NCI-H446 treated with DMSO at 0.1 percent for 48 hours (cell line): ENCODE results near the gene ADAMTSL4.
"Not testable (repeated sequence)": the region's sequence is repeated elsewhere in the genome, so short reads cannot be mapped to it uniquely, and the experiment has no call there.

Experiments
- DNase-seq: peaks from one replicate; lab custom pipeline; 2025; lab: John Stamatoyannopoulos, UW

Gene ADAMTSL4

GRCh38 chr1:150596095-150596892 is 47.1 kb downstream of the ADAMTSL4 start:
- no peak for DNase-seq

DNA sequence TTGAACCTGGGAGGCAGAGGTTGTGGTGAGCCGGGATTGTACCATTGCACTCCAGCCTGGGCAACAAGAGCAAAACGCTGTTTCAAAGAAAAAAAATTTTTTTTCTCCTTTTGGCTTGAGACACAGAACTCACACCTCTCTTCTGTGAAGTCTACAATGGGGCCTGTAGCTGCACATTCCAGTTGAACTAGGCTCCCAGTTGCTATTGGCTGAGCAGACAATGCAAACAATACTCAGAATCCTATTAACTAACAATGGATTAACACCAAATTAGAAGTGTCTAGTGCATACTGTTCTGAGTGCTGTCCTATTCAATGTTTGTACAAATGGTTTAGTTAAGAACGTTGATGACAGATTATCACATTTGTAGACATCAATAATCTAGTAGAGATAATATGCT is 47.8 kb downstream of the ADAMTSL4 start:
- DNase-seq: no peak

DNA sequence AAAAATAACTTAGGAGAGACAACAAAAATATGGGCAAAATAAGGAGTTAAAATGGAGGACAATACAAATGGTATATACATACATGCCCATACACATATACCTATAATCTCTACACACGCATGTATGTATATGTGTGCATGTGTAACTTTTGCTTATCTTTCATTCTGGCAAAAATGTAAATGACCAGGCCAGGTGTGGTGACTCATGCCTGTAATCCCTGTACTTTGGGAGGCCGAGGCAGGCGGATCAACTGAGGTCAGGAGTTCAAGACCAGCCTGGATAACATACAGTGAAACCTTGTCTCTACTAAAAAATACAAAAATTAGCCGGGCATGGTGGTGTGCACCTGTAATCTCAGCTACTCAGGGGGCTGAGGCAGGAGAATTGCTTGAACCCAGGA is 49.1 kb downstream of the ADAMTSL4 start:
- not testable (repeated sequence) for DNase-seq

- DNase-seq: no peak
These were observed 52.3 kb downstream of the ADAMTSL4 start for GRCh38 chr1:150601540-150601939.

DNA sequence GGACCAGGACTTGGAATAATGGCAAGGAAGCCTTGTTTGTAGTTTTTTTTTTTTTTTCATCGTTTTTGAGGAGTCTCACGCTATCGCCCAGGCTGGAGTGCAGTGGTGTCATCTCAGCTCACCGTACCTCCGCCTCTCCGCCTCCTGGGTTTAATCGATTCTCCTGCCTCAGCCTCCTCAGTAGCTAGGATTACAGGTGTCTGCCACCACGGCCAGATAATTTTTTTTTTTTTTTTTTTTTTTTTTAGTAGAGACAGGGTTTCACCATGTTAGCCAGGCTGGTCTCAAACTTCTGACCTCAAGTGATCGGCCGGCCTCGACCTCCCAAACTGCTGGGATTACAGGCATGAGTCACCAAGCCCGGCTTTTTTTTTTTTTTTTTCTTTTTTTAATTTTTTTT is 53.2 kb downstream of the ADAMTSL4 start:
- DNase-seq: not testable (repeated sequence)

DNA sequence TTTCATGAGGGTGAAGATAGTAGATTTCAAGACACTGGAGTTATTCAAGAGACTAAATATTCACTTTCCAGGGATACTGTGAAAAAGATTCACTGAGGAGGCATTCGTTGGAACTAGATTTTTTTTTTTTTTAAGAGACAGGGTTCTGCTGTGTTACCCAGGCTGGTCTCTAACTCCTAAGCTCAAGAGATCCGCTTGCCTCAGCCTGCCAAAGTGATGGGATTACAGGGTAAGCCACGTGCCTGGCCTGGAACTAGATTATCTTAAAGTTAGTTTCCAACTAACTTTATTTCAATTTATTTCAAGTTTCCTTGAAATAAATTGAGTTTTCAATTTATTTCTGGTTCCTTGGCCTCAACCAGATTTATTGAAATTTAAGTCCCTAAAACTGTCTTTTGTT is 54.5 kb downstream of the ADAMTSL4 start:
- no peak for DNase-seq

- DNase-seq: no peak
These were observed 55.0 kb downstream of the ADAMTSL4 start for GRCh38 chr1:150604226-150604588.

GRCh38 chr1:150605451-150605731 is 56.2 kb downstream of the ADAMTSL4 start:
- DNase-seq: not testable (repeated sequence)

DNA sequence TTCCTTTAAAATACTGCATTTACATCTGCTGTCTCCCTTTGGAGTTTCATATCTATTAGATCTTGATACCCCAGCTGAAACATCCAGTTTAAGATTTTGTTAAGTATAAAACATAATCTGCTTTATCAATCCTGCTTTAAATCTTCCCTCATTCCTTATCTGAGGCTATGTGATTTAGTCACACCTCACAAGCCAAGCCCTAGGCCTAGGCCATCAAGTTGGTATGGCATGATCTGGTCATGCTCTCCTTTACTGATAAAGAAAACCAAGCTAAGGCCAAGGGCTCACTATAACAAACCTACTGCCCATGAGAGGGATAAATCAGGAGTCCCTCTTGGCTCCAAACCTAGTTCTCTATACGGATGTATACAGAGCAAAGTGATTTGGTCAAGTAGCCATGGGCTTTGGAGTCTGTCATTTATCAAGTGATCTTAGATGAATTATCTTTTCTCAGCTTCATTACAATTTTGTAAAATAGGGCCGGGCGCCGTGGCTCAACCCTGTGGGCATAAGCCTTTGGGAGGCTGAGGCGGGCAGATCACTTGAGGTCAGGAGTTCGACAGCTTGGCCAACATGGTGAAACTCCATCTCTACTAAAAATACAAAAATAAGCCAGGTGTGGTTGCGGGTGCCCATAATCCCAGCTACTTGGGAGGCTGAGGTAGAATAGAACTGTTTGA is 57.4 kb downstream of the ADAMTSL4 start:
- no peak for DNase-seq

DNA sequence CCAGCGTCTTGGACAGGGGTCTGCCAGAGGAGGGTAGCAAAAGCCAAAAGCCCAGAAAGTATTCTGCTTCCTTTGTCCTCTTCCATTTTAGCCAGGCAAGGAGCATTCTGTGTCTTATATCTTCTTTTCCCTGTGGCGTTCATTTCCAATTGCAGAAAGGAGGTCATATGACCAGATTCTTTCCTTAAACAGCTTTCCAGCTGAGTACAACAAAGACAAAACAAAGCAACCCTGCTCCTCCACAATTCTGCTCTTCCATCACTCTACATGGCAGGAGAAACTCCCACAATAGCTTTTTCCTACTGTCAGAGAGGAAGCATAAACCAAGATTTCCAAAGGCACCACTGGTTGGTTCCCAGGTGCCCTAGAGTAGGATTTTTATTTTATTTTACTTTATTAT is 60.5 kb downstream of the ADAMTSL4 start:
- DNase-seq: no peak
